GM21737 (cell line): ENCODE results near the gene CYP2U1.
"Not testable (repeated sequence)": the region's sequence is repeated elsewhere in the genome, so short reads cannot be mapped to it uniquely, and the experiment has no call there.

Experiments
- ATAC-seq: cut with Tn5 transposase; IDR thresholded peaks from one replicate; pipeline ENCODE4 v1.9.1; 2021; ENCODE audit warnings: mild to moderate bottlenecking, moderate library complexity; ENCODE audit not compliant: unreplicated experiment

The CYP2U1 gene

GRCh38 chr4:107917500-107917899, 13.8 kb upstream of the CYP2U1 start:
- ATAC-seq: no peak

- no peak for ATAC-seq
Measured at GRCh38 chr4:107922486-107923473, 8.6 kb upstream of the CYP2U1 start.

GRCh38 chr4:107925713-107926112, 5.6 kb upstream of the CYP2U1 start:
- ATAC-seq: not testable (repeated sequence)

- not testable (repeated sequence) for ATAC-seq
Measured at GRCh38 chr4:107926875-107927274, 4.5 kb upstream of the CYP2U1 start.

GRCh38 chr4:107931775-107932321, 499 bp downstream of the CYP2U1 start:
- peak; percentile 20 for ATAC-seq

GRCh38 chr4:107935246-107935645, 3.9 kb downstream of the CYP2U1 start:
- no peak for ATAC-seq

DNA sequence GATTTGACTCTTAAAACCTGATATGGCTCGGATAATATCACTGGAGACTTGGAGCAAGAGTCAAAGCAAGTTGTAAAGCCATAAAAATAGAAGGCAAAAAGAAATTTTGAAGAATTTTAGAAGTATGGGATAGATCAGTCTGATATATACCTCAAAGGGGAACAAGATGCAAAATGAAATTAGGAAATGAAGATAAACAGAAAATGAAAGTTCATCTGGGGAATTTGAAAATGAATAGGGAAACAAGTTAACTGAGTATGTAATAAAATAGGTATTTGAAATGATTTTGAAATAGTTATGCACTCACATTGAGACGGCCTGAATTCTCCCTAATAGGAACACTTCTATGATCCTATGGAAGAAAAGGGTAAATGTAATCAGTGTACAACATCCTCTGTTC, 5.7 kb downstream of the CYP2U1 start:
- ATAC-seq: no peak

DNA sequence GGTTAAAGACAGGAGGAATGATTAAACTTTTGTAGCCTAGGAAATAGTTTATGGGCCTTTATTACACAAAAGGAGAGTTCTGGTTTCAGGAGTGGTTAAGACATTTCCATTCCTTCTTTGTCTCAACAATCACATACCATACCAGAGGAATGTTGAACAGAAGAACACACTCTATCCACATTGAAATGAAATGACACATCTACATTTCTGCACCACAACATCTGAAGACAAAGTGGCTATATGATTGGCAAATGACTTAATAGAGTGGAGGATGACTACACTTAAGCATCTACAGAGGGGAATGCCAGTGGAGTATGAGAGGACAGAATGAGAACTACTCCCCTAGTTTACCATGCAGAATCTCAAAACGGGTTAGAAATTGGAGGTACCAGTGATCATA, 8.0 kb downstream of the CYP2U1 start:
- no peak for ATAC-seq

GRCh38 chr4:107945809-107946208, 14.5 kb downstream of the CYP2U1 start:
- no peak for ATAC-seq

- no peak for ATAC-seq
Measured at GRCh38 chr4:107950746-107951540, 19.6 kb downstream of the CYP2U1 start.

- ATAC-seq: no peak
Measured at GRCh38 chr4:107951551-107951950, 20.2 kb downstream of the CYP2U1 start.

DNA sequence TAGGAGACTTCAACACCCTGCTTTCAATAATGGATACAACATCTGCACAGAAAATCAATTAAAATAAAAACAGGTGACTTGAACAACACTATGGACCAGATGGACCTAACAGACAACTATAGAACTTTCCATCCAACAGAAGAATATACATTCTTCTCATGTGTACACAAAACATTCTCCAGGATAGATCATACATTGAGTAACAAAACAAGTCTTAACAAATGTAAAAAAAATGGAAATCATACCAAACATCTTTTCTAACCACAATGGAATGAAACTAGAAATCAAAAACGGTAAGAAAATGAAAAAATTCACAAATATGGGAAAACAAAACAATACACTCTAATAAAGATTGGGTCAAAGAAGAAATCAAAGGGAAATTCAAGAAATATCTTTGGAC, 24.7 kb downstream of the CYP2U1 start:
- no peak for ATAC-seq

GRCh38 chr4:107966903-107967302, 35.6 kb downstream of the CYP2U1 start:
- ATAC-seq: no peak

- ATAC-seq: not testable (repeated sequence)
Measured at GRCh38 chr4:107967519-107967918, 36.2 kb downstream of the CYP2U1 start.

GRCh38 chr4:107967921-107968320, 36.6 kb downstream of the CYP2U1 start:
- ATAC-seq: not testable (repeated sequence)

GRCh38 chr4:107970063-107970798, 38.9 kb downstream of the CYP2U1 start:
- no peak for ATAC-seq

GRCh38 chr4:107972605-107973004, 41.3 kb downstream of the CYP2U1 start:
- no peak for ATAC-seq

DNA sequence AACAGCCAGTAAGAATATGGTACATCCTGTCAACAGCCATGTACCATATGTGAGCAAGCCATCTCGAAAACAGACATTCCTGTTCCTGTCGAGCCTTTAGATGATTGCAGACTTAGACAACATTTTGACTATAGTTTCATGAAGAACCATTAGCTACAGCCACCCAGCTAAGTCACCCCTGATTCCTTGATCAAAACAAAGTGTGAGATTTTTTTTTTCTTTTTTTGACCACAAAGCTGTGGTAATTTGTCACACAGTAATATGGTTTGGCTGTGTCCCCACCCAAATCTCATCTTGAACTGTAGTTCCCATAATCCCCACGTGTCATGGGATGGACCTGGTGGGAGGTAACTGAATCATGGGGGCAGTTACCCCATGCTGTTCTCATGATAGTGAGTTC, 43.2 kb downstream of the CYP2U1 start:
- no peak for ATAC-seq

- ATAC-seq: no peak
Measured at GRCh38 chr4:107977482-107977881, 46.1 kb downstream of the CYP2U1 start.

- ATAC-seq: no peak
Measured at GRCh38 chr4:107977966-107978705, 46.8 kb downstream of the CYP2U1 start.
